Measurements from ENCODE around the gene ANAPC10.

DNA sequence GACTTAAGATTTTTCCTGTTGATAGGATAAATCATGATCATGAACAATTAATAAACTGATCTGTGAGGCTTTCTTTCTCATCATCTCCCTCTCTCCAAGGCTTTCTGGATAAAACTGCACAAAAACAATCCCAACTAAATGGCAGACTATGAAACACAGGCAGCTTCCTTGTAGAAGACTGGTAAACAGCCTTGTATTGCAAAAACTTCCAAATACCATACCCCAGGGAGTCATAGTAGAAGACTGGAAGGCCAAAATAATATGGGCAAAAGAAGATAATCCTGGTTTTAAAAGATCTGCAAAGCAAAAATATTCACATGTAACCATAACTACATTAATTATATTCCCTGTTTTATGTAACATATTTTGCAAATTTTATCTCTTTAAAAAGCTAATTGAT lies 113.0 kb downstream of the ANAPC10 start:
- TF ChIP-seq, protein P1, sequence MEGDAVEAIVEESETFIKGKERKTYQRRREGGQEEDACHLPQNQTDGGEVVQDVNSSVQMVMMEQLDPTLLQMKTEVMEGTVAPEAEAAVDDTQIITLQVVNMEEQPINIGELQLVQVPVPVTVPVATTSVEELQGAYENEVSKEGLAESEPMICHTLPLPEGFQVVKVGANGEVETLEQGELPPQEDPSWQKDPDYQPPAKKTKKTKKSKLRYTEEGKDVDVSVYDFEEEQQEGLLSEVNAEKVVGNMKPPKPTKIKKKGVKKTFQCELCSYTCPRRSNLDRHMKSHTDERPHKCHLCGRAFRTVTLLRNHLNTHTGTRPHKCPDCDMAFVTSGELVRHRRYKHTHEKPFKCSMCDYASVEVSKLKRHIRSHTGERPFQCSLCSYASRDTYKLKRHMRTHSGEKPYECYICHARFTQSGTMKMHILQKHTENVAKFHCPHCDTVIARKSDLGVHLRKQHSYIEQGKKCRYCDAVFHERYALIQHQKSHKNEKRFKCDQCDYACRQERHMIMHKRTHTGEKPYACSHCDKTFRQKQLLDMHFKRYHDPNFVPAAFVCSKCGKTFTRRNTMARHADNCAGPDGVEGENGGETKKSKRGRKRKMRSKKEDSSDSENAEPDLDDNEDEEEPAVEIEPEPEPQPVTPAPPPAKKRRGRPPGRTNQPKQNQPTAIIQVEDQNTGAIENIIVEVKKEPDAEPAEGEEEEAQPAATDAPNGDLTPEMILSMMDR (conservative IDR thresholded peaks at IDR 0.05; ENCODE audit: low read depth, low read length) = no peak
- TF ChIP-seq FOS (IDR thresholded peaks at IDR 0.05; ENCODE audit: low read depth, low read length) (no peak), MXI1 (IDR thresholded peaks at IDR 0.05; ENCODE audit: borderline replicate concordance, low read depth, low read length) (no peak), RAD21 (IDR thresholded peaks at IDR 0.05; ENCODE audit: low read length) (no peak), POLR2A (IDR thresholded peaks at IDR 0.05; ENCODE audit: low read depth, low read length) (no peak)

Measured in IMR-90 (cell line).